IMR-90 (cell line): ENCODE results near the gene DPPA5. TPM values are rescaled to one million over a fixed set of nuclear protein-coding genes. Genes with fewer than 3 reads are reported as not detected.

Experiments used
- ATAC-seq: fragments of 200-7000 bp; cut with Tn5 transposase; 2 replicates; pipeline ENCODE4 v1.9.1; 2020; ENCODE audit warnings: low read depth, mild to moderate bottlenecking, moderate library complexity
- BruUV-seq: library from RNA; stranded (reverse); fragments of 400-500 nt; replicated peaks from 2 replicates; lab custom pipeline; 2021; lab: Mats Ljungman, UMichigan
- CTCF ChIA-PET: fragments of 300-600 bp; formaldehyde crosslinking; extraction: SDS; loops from one replicate; lab custom pipeline; 2021; ENCODE audit warnings: antibody characterized with exemption; lab: Yijun Ruan, JAX
- POLR2A ChIA-PET: fragments of 300-600 bp; sonication (Branson Sonifier 250); formaldehyde crosslinking; loops from one replicate; lab custom pipeline; 2022; ENCODE audit warnings: antibody characterized with exemption; ENCODE audit not compliant: unreplicated experiment; lab: Charles Lee
- DNase-seq: peaks from one replicate; pipeline ENCODE4 v3.0.0; 2013
- H2AFZ ChIP-seq: replicated peaks from 2 replicates; pipeline ENCODE3; 2013; ENCODE audit warnings: low read length, mild to moderate bottlenecking; ENCODE audit not compliant: poor library complexity
- H2AK5ac ChIP-seq: 2 replicates; pipeline ENCODE4 v1.6.1; 2013; ENCODE audit warnings: low read depth, low read length, inconsistent platforms
- H2AK9ac ChIP-seq: replicated peaks from 2 replicates; pipeline ENCODE3; 2013; ENCODE audit warnings: mild to moderate bottlenecking, low read depth, low read length, moderate library complexity; ENCODE audit not compliant: poor library complexity
- H2BK120ac ChIP-seq: 2 replicates; pipeline ENCODE4 v1.6.1; 2013; ENCODE audit warnings: low read depth, low read length, inconsistent platforms
- H2BK15ac ChIP-seq: 3 replicates; pipeline ENCODE4 v1.6.1; 2013; ENCODE audit warnings: low read depth, low read length, inconsistent platforms
- H2BK20ac ChIP-seq: 2 replicates; pipeline ENCODE4 v1.6.1; 2013; ENCODE audit warnings: low read depth, mild to moderate bottlenecking, inconsistent platforms, low read length, moderate library complexity
- H2BK5ac ChIP-seq: 2 replicates; pipeline ENCODE4 v1.6.1; 2013; ENCODE audit warnings: mild to moderate bottlenecking, low read depth, low read length, inconsistent platforms; ENCODE audit not compliant: poor library complexity, severe bottlenecking
- H3K14ac ChIP-seq: replicated peaks from 2 replicates; pipeline ENCODE4 v1.6.1; 2013; ENCODE audit warnings: low read depth, low read length, inconsistent platforms
- H3K18ac ChIP-seq: 2 replicates; pipeline ENCODE4 v1.6.1; 2013; ENCODE audit warnings: low read depth, low read length, control low read depth
- H3K23ac ChIP-seq: 2 replicates; pipeline ENCODE4 v1.6.1; 2013; ENCODE audit warnings: low read depth, low read length, inconsistent platforms
- H3K27ac ChIP-seq: 2 replicates; pipeline ENCODE4 v1.5.1; 2013; ENCODE audit warnings: mild to moderate bottlenecking, control low read depth, low read length; ENCODE audit not compliant: insufficient read depth
- H3K27me3 ChIP-seq: 2 replicates; pipeline ENCODE4 v1.6.1; 2013; ENCODE audit warnings: low read length; ENCODE audit not compliant: control insufficient read depth, insufficient read depth
- H3K36me3 ChIP-seq: 2 replicates; pipeline ENCODE4 v1.6.1; 2013; ENCODE audit warnings: low read length, mixed read lengths; ENCODE audit not compliant: control insufficient read depth, insufficient read depth
- H3K4ac ChIP-seq: 2 replicates; pipeline ENCODE4 v1.6.1; 2013; ENCODE audit warnings: low read depth, low read length, inconsistent platforms
- H3K4me1 ChIP-seq: 2 replicates; pipeline ENCODE4 v1.6.1; 2013; ENCODE audit warnings: low read length, mixed read lengths; ENCODE audit not compliant: control insufficient read depth, insufficient read depth
- H3K4me2 ChIP-seq: 2 replicates; pipeline ENCODE4 v1.6.1; 2013; ENCODE audit warnings: low read depth, mild to moderate bottlenecking, control low read depth, low read length, moderate library complexity
- H3K4me3 ChIP-seq: 2 replicates; pipeline ENCODE4 v1.5.1; 2013; ENCODE audit warnings: low read depth, mild to moderate bottlenecking, control low read depth, low read length, moderate library complexity; ENCODE audit not compliant: insufficient read depth
- H3K56ac ChIP-seq: 2 replicates; pipeline ENCODE4 v1.6.1; 2013; ENCODE audit warnings: low read length, inconsistent platforms; ENCODE audit not compliant: insufficient read depth; ENCODE audit errors: extremely low read depth
- H3K79me1 ChIP-seq, 2 experiments: 2 replicates each; pipeline ENCODE4 v1.6.1; 2013; ENCODE audit warnings: low read length in 2 of 2, inconsistent platforms in 1 of 2, low read depth in 1 of 2
- H3K9ac ChIP-seq: 2 replicates; pipeline ENCODE4 v1.6.1; 2013; ENCODE audit warnings: low read depth, low read length, control low read depth
- H3K9me1 ChIP-seq: 2 replicates; pipeline ENCODE4 v1.6.1; 2013; ENCODE audit warnings: low read length, inconsistent platforms; ENCODE audit not compliant: insufficient read depth
- H3K9me3 ChIP-seq: 2 replicates; pipeline ENCODE4 v1.6.1; 2013; ENCODE audit warnings: low read length; ENCODE audit not compliant: control insufficient read depth, insufficient read depth
- H4K20me1 ChIP-seq: 2 replicates; pipeline ENCODE4 v1.6.1; 2013; ENCODE audit warnings: low read length, inconsistent platforms; ENCODE audit not compliant: insufficient read depth
- H4K5ac ChIP-seq: 2 replicates; pipeline ENCODE4 v1.6.1; 2013; ENCODE audit warnings: mild to moderate bottlenecking, low read depth, low read length, control low read depth
- H4K8ac ChIP-seq, 2 experiments: 2 replicates each; pipeline ENCODE4 v1.6.1; 2013; ENCODE audit warnings: low read depth in 2 of 2, low read length in 2 of 2, control low read depth in 1 of 2, inconsistent platforms in 1 of 2
- H4K91ac ChIP-seq: 2 replicates; pipeline ENCODE4 v1.6.1; 2013; ENCODE audit warnings: low read depth, low read length, inconsistent platforms; ENCODE audit not compliant: insufficient read depth
- BHLHE40 ChIP-seq: fragments of 150-350 bp; IDR thresholded peaks from 2 replicates; pipeline ENCODE4 v1.6.1; 2016; ENCODE audit warnings: mild to moderate bottlenecking, low read depth, low read length
- CEBPB ChIP-seq: IDR thresholded peaks from 2 replicates; pipeline ENCODE4 v1.6.1; 2012; ENCODE audit warnings: low read depth, low read length, improper control_type of control experiment
- CHD1 ChIP-seq: IDR thresholded peaks from 2 replicates; pipeline ENCODE4 v1.6.1; 2012; ENCODE audit warnings: low read depth, low read length, improper control_type of control experiment
- CTCF ChIP-seq: conservative IDR thresholded peaks from 2 replicates; pipeline ENCODE4 v1.5.1; 2012; ENCODE audit warnings: mild to moderate bottlenecking, low read depth, low read length, improper control_type of control experiment
- ELK1 ChIP-seq: fragments of 150-350 bp; IDR thresholded peaks from 2 replicates; pipeline ENCODE4 v1.6.1; 2016; ENCODE audit warnings: low read depth, mild to moderate bottlenecking, low read length, moderate library complexity, borderline replicate concordance
- FOS ChIP-seq: fragments of 150-350 bp; IDR thresholded peaks from 2 replicates; pipeline ENCODE4 v1.6.1; 2016; ENCODE audit warnings: low read depth, low read length
- MAFK ChIP-seq: IDR thresholded peaks from 2 replicates; pipeline ENCODE4 v1.6.1; 2012; ENCODE audit warnings: low read depth, low read length, improper control_type of control experiment
- MAZ ChIP-seq: IDR thresholded peaks from 2 replicates; pipeline ENCODE4 v1.6.1; 2012; ENCODE audit warnings: low read depth, mild to moderate bottlenecking, low read length, improper control_type of control experiment, moderate library complexity, borderline replicate concordance
- MXI1 ChIP-seq: IDR thresholded peaks from 2 replicates; pipeline ENCODE4 v1.6.1; 2012; ENCODE audit warnings: low read depth, mild to moderate bottlenecking, low read length, moderate library complexity, borderline replicate concordance
- POLR2A ChIP-seq: IDR thresholded peaks from 2 replicates; pipeline ENCODE4 v1.6.1; 2012; ENCODE audit warnings: mild to moderate bottlenecking, low read depth, low read length
- RAD21 ChIP-seq: IDR thresholded peaks from 2 replicates; pipeline ENCODE4 v1.6.1; 2012; ENCODE audit warnings: low read length, improper control_type of control experiment
- RCOR1 ChIP-seq: IDR thresholded peaks from 2 replicates; pipeline ENCODE4 v1.6.1; 2012; ENCODE audit warnings: mild to moderate bottlenecking, low read length, improper control_type of control experiment; ENCODE audit not compliant: insufficient replicate concordance
- RFX5 ChIP-seq: IDR thresholded peaks from 2 replicates; pipeline ENCODE4 v1.8.0; 2012; ENCODE audit warnings: low read depth, mild to moderate bottlenecking, low read length, moderate library complexity
- USF2 ChIP-seq: fragments of 150-350 bp; IDR thresholded peaks from 2 replicates; pipeline ENCODE4 v1.6.1; 2017; ENCODE audit warnings: mild to moderate bottlenecking, antibody characterized with exemption, low read length, low read depth
- WGBS, 2 experiments: methylation state at CpG; one replicate each; pipeline versions ENCODE4 v1.1.5 to v1.1.7; 2013; ENCODE audit warnings: missing lambda C conversion rate in 2 of 2; ENCODE audit not compliant: insufficient read length in 1 of 2; ENCODE audit errors: extremely low coverage in 2 of 2; 5-methylcytosine and 5-hydroxymethylcytosine counted together
- dilution Hi-C: fragments of 300-500 bp; cut with HindIII; formaldehyde crosslinking; loops from one replicate; pipeline ENCODE4 v1.14.3; 2018; ENCODE audit warnings: low sequenced_read_pairs; ENCODE audit not compliant: unreplicated experiment
- in situ Hi-C: fragments of 300-500 bp; cut with MboI; formaldehyde crosslinking; loops from 3 replicates; pipeline ENCODE4 v1.14.3; 2019; ENCODE audit warnings: low sequenced_read_pairs, inconsistent platforms, mixed read lengths
- intact Hi-C: fragments of 100-400 bp; cut with micrococcal nuclease; formaldehyde crosslinking; loops from 2 replicates; pipeline ENCODE4 v1.10.0; 2022
- polyA plus RNA-seq, 3 experiments: library from polyadenylated mRNA; depleted of rRNA; stranded (reverse); fragments of >200 nt; gene quantifications; 2 replicates each; pipeline ENCODE4 v1.2.3, GENCODE V29; 2012; ENCODE audit warnings: low replicate concordance in 1 of 3
- total RNA-seq: library from RNA; depleted of rRNA; stranded (reverse); fragments of >200 nt; gene quantifications from 2 replicates; pipeline ENCODE4 v1.2.3, GENCODE V29; 2012

Gene DPPA5
- total and polyA plus RNA-seq, 2 of the 4 experiments (the other 2 are of a cell fraction) = not detected

GRCh38 chr6:73309785-73310502 lies 44.1 kb downstream of the DPPA5 start:
- H3K9ac ChIP-seq = peak overlapping the region; percentile 72
- peaks cover 6% of the 10 kb centered on the region for H3K4me1 ChIP-seq
- 0 out of 2 replicates have a peak overlapping the region, but pooled peaks have one; percentile 18 for H2AK5ac ChIP-seq
- 1% methylated on average over 34 of the region's 59 CpGs; no CpG with 5 or more reads in 1 of the 2 experiments for WGBS, 2 experiments
- DNase-seq (peak; percentile 52), ATAC-seq (peak; percentile 95)
- peak overlapping the region; percentile 96 for H3K14ac ChIP-seq
- intact Hi-C loops (no loop called here), dilution Hi-C loops (no loop called here), in situ Hi-C loops (no loop called here)
- peak overlapping the region; percentile 95 for H3K56ac ChIP-seq
- peak overlapping the region; percentile 86 for H4K5ac ChIP-seq
- H3K27me3 ChIP-seq = peaks cover 4% of the 10 kb centered on the region; the same call in 1 of the 2 replicates
- H3K9me1 ChIP-seq = no peaks in the 10 kb centered on the region
- no peaks in the 10 kb centered on the region for H3K36me3 ChIP-seq
- H2AFZ ChIP-seq = peak overlapping the region; percentile 94
- CTCF ChIA-PET = interaction anchor here (0.9 to 1.5 kb wide), 2 partner anchors 19 to 78 kb away, joined by 4 to 6 read pairs; no protein-coding TSS in a partner anchor
- no peak overlapping the region; the same call in 2 of the 3 replicates for H2BK15ac ChIP-seq
- H3K4me3 ChIP-seq = peak overlapping the region; percentile 61
- H2BK5ac ChIP-seq = peak overlapping the region; percentile 25
- H4K91ac ChIP-seq = peak overlapping the region; percentile 67
- peaks cover 5 to 30% of the 10 kb centered on the region in 2 experiments for H3K79me1 ChIP-seq
- H3K4ac ChIP-seq = peak overlapping the region; percentile 94
- H4K8ac ChIP-seq = peak overlapping the region; percentile 85 to 93
- peak overlapping the region; percentile 91 for H2BK120ac ChIP-seq
- H3K23ac ChIP-seq = peak overlapping the region; percentile 96
- H3K27ac ChIP-seq = peak overlapping the region; percentile 56
- H2AK9ac ChIP-seq = peak overlapping the region; percentile 77
- POLR2A ChIA-PET = no interaction called here
- no peaks in the 10 kb centered on the region for H4K20me1 ChIP-seq
- H3K4me2 ChIP-seq = peak overlapping the region; percentile 96
- H2BK20ac ChIP-seq = no peak overlapping the region
- no peaks in the 10 kb centered on the region; the same call in 1 of the 2 replicates for H3K9me3 ChIP-seq
- BruUV-seq = no TSS peak
- H3K18ac ChIP-seq = peak overlapping the region; percentile 66
- TF ChIP-seq MXI1 (0 out of 2 replicates have a peak, but pooled peaks have one; percentile 5), RAD21 (peak; percentile 30; the same call in 1 of the 2 replicates), RFX5 (no peak), CEBPB (no peak), CTCF (peak; percentile 51), RCOR1 (no peak), CHD1 (no peak), MAZ (peak; percentile 31; the same call in 1 of the 2 replicates), POLR2A (peak; percentile 62), ELK1 (no peak), FOS (no peak), BHLHE40 (no peak; the same call in 1 of the 2 replicates), USF2 (peak; percentile 33; the same call in 1 of the 2 replicates), MAFK (no peak)
